22Rv1 (cell line): Measurements from ENCODE around the gene APPL2.

Experiments used
- H3K27ac ChIP-seq: fragments of 450-650 bp; 2 replicates; pipeline ENCODE4 v1.5.1; 2017
- CTCF ChIP-seq: fragments of 450-650 bp; IDR thresholded peaks from 2 replicates; pipeline ENCODE4 v1.5.1; 2017; ENCODE audit warnings: mild to moderate bottlenecking
- ZFX ChIP-seq: fragments of 450-650 bp; IDR thresholded peaks from 2 replicates; pipeline ENCODE4 v1.6.1; 2017; ENCODE audit warnings: antibody characterized with exemption, borderline replicate concordance

Gene APPL2

GRCh38 chr12:105275997-105276733 is 40.2 kb upstream of the APPL2 start:
- TF ChIP-seq ZFX (no peak), CTCF (no peak)
- no peak overlapping the region for H3K27ac ChIP-seq

GRCh38 chr12:105274571-105274970 is 38.6 kb upstream of the APPL2 start:
- no peak overlapping the region for H3K27ac ChIP-seq
- TF ChIP-seq CTCF, result no peak

GRCh38 chr12:105273601-105274000 is 37.6 kb upstream of the APPL2 start:
- no peak for TF ChIP-seq ZFX
- no peak for TF ChIP-seq CTCF
- H3K27ac ChIP-seq, result no peak overlapping the region

- no peak for TF ChIP-seq CTCF
- no peak overlapping the region for H3K27ac ChIP-seq
These were observed 36.9 kb upstream of the APPL2 start for GRCh38 chr12:105272814-105273416.

- no peak for TF ChIP-seq CTCF
- no peak for TF ChIP-seq ZFX
- no peak overlapping the region for H3K27ac ChIP-seq
These were observed 36.2 kb upstream of the APPL2 start for GRCh38 chr12:105272152-105272551.

GRCh38 chr12:105271364-105271763 is 35.4 kb upstream of the APPL2 start:
- TF ChIP-seq CTCF (no peak), ZFX (no peak)
- no peak overlapping the region for H3K27ac ChIP-seq

- no peak overlapping the region for H3K27ac ChIP-seq
- TF ChIP-seq CTCF (no peak), ZFX (no peak)
These were observed 34.8 kb upstream of the APPL2 start for GRCh38 chr12:105270671-105271255.
